Left kidney (tissue), 2 donors: ENCODE data around the gene SMARCA2. TPM values are rescaled to one million over a fixed set of nuclear protein-coding genes. Genes with fewer than 3 reads are reported as not detected.
A peak's percentile ranks its signal among the peaks of the same experiment; 100 is the strongest.

ENCODE experiments used
- DNase-seq: peaks from one replicate; pipeline ENCODE4 v3.0.0-alpha.2; 2013
- polyA plus RNA-seq: library from polyadenylated mRNA; unstranded; fragments of 120-200 nt; gene quantifications from one replicate; pipeline ENCODE4 v1.2.1, GENCODE V29; 2013; ENCODE audit not compliant: insufficient read length

SMARCA2 gene
- polyA plus RNA-seq, 1 donor, result 137 TPM

DNA sequence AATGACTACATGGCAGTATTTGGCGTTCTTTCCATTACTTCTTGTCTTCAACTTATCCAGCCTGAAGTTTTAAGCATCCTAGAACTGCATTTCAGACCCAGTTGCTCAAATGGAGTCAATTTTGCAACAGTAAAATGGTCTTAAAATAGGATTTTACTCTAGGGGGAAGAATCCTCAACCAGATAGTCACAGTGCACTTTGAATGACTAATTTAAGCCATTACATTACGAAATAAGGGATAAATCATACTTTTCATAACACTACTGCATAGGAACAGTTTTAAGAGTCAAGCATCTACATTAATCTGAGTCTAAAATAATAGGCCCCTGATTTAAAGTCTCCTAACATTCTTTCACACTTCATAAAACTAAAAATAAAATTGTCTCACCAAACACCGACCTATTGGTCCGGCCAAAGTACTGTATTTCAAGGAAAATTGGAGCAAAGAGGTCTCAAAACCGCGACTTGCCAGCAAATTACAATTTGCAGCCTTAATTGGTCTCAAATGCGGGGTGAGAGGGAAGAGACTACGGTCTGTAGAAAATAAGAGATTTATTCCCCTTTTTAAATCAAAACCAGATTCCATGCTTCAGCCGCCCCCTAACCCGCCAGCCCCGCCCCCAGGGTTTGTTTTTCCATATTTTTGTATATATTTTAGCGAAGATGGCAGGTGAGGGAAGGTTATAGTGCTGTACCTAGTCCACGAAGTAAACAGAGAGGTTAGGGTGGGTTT, 1.2 kb upstream of the SMARCA2 start:
- DNase-seq, result no peak

DNA sequence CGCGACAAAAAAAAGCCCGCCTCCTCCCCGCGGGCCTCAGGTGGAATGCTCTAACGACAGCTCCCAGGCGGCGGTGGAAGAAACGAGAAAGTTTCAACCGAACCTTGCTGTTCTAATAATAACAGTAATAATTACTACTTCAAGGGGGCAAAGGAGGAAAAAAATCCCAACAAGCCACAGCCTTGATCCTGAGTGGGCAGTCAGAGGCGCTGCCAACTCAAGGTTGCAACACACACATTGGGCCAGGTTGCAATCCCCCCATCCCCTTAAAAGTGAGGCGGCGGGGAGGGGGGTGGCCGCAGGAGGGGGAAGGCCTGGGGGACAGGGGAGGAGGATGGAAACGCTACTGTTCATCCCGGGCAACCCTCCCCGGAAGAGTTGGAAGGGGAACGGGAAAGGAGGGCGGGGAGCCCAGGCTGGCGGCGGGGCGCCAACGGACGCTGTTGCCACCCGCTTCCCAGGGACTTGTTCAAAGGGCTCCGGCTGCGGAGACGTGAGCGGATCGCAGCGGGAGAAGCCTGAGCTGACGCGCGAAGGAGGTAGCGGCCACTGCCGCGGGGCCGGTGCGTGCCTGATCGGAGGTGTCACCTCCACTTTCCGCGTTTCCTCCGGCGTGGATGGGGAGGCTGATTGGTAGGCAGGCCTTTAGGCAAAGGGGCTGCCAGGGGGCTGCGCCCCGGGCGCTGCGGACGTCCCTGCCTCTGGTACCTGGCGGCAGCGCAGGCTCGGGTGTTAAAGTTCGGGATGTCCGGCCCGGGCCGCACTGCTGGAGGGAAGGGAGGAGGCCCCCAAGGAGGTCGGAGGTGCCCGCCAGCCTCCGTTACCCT, 647 bp downstream of the SMARCA2 start:
- peak; percentile 34 for DNase-seq

DNA sequence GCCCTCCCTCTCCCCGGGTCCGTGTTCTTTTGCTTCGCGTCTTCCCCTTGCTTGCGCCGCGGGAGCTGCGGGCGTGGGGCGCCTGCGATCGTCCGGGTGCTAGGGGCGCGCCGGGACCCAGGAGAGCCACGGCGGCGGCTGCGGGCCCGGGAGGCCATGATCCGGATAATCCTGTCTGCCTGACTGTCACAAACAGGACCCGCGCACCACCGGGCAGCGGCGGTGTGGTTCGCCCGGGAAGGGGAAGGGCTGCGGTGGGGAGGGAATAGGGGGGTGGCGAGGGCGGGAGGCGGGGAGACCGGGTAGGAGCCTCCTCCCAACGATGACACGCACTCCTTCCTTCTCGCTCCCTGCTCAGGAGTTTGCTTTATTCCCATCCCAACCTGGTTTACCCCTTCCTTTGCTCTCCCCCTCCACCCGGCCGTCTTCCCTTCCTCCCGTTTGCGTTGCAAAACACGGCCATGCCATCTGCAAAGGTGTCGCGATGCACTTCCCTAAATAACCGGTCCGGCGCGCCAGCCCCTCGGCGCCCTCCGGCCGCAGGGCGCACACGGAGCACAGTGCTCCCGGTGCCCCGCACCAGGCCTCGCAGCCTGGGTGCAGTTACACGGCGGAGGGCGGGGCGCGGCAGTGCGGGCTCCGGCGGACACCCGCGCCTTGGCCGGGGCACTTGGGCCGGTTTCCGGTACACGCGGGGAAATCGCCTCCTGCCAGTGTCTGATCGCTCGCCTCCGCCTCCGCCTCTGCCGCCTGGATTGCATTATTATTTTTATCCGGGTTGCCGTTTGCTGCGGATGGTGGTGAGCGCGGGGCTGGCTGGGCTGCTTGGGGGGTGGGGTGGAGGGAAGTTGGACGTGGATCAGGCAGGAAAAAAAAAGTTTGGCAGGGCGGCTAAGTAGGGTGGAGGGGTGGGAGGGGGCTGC, 1.5 kb downstream of the SMARCA2 start:
- DNase-seq, result peak; percentile 55

DNA sequence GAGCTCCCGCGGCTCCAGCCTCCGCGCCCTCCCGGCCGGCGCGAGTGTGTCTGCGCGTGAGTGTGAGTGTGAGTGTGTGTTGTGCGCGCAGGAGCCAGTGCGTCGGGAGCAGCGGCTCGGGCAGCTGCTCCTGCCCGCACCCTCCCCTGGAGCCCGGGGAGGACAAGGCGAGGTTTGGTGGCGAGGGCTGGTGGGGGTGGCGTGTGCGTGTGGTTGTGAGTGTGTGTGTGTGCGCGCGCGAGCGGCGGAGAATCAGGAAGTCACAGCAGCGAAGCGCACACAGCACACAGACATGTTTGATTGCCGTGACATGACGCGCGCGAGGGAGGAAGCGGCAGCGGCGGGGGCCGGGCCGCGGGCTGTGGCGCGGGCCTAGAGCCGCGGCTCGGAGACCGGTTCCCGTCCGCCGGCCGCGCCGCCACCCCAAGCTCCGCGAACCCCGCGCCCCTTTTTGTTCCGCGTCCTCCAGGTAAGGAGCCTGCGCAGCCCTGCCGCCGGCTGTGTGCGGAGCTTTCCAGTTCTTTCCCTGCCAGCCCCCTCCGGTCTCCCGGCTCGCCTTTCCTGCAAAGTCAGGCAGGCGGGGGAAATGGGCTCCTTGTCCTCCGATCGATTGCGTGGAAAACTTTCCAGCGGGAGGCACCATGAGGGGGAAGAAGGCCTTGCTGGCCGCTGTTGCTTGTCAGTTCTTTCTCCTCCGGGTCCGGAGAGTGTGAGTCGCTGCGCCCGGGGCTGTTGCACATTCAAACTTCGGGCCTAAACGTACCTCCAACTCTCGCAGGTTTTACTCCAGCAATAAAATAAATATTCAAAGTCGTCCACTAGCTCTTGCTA, 2.4 kb downstream of the SMARCA2 start:
- DNase-seq, result peak; percentile 63

DNA sequence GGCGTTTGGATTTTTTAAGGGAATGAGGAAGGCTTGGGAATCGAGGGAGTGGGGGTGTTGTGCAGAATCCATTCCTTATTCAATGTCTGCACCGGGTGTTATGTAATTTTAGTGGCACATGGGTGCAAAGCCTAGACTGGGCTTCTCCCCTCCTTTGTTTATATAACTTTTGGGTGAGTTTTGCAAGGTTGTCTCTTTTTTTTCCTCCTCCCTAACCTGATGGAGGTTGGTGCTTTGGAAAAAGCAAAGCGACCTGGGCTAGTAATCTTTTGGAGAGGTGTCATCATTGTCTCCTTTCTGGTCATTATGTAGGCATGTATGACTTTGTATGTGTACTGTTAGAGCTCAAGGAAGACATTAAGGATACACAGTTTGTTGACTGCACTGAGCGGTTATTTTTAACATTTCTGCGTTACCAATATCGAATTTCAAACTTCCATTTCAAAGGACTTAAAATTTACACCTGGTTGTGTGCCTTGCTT, 3.1 kb downstream of the SMARCA2 start:
- no peak for DNase-seq

DNA sequence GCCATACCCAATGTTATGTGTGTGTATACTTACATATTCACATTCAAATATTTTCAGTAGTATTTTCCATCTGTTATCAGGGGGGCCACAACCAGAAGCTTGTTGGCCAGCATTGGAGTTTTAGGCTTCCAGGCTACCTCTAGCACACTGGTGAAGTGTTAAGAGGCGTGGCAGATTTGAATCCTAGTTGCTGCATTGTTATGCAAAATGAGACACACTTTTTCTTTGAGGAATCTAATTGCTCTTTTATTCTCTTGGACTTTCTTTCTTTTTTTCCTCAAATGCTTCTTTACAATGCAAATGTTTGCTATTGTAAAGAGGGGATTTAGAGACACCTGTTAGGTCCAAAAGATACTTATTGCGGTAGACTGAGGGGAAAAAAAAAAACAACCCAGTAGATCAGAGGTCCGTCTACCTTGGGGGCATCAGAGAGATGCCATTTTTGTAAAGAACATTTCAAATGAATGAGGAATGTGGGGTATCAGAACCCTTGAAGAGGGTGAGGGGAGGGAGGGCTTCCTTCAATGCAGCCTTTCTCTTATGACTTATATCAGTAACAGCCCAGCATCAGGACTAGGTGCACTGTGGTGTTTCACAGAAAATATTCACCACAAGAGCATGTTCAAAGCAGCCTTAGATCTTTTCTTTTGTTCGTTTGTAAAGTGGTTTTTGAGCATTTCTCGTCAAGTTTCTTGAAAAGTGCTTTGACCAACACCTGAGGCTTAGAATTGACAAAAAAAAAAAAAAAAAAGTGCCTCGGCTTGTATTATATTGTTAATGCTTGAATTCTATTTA, 3.8 kb downstream of the SMARCA2 start:
- DNase-seq, result no peak

DNA sequence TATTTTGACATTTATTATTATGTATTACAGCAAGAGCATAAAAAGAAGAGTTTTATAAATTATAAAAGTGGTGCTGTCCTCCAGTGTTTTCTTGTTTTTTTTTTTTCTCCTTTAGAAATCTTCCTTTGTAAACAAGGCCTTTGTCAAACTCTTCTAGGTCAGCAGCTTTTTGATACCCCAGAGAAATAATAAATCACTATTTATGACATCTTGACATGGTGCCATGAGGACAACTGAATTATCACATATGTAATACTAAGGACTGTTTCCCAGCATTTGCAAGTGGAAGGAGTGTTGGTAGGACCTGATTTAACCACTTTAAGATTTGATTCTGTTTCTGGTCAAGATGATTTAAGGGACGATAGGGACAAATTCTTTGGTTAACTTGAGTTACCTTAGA, 4.6 kb downstream of the SMARCA2 start:
- no peak for DNase-seq

DNA sequence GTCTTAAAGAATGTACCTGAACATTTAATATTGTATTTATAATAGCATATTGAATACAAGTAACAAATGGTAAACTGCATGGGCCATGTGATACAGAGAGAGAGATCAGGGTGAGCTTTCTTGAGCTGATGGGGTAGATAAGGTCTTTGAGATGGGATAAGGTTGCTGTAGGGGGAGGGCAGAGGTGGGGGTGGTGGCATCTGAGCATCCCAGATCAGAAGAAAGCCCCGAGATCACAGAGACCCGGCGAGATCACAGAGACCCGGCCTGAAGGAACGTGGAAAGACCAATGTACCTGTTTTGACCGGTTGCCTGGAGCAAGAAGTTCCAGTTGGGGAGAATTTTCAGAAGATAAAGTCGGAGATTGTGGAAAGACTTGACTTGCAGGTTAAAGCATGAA, 6.6 kb downstream of the SMARCA2 start:
- DNase-seq, result no peak

DNA sequence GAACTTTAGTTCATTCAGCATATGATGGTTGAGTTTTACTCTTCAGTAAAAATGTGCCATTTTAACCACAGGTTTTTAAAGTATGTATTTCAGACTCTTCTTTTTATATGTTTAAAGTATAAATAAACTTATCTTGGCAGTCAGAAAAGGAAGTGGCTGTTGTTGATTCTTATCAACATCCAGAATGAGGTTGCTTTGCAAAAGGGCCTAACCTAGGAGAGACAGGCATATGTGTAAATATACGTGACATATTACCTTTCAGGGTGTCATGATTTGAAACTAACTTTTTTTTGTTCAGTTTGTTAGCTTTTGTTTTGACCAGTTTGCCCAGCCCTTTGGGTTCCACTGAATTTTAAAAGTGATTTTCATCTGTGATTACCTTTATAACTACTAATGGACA, 7.4 kb downstream of the SMARCA2 start:
- DNase-seq, result no peak

DNA sequence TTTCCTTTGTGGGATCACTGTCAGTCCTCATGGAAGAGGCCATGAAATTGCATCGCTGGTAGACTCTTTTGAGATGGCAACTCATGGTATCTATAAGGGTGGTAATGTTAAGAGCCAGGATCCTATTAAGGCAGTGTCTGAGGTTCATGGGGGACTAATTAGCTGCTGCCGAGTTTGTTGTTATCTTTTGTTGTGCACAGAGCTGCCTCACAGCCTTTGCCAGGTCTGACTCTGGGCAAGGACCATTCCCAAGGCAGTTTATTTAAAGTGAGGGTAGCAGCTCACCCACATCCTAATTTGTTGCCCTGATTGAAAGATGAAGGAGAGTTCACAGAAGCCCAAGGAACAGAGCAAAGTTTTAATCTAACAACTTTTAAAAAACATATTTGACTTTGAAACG, 7.9 kb downstream of the SMARCA2 start:
- DNase-seq, result no peak

DNA sequence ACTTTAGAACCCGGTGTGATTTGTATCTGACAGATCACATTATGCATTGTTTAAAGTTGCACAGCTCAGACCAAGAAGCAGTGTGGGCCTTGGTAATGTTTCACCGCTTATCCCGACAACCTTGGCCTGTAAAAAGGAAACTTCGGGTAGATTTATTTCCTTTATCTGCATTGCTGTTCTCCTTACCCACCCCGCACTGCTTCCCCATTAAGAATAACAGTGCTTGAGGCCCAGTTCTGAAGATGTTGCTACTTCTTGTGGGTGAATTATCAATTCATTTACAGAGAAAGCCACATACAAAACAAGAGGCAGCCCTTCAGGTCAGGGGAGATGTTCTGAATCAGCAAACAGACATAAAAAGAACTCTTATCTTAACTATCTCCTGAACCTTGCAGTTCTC, 8.4 kb downstream of the SMARCA2 start:
- DNase-seq, result no peak

DNA sequence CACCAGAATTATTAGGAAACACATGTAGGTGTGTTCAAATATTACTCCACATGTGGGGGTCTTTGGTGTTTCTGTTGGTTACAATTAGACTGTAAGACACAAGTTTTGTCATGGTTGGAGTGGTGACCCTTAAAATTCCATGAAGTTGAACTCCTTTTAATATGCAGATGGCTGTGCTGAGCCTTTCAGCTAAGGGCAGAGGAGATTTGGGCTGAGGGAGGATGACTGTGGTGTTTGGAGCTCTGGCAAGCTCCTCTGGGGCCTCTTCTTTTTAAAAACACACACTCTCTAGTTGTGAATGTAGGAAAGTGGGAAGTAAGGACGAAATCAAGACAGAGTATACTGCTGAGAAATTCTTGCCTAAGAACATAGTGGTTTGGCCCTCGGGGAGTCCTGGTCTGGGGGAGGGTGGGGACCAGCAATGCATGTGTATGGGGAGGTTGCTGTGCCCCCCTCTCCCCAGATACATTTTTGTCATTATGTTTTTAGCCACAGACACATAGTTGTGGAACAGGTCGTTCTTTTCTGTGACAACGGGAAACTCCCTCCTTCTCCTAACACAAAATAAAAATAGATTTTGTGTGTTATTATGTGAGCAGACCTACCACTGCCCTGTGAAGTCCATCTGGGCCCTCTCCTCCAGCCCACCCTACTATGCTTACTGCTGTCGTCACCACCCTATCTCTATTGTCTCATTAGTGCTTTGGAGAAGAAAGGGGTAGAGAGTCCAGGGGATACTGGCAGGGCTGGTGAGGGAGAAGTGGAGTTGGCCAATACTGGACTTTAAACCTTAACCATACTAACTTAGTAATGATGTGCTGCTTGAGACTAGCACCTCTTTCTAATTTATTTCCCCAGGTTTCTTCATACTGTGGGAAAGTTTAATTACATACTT, 10.0 kb downstream of the SMARCA2 start:
- DNase-seq, result no peak

DNA sequence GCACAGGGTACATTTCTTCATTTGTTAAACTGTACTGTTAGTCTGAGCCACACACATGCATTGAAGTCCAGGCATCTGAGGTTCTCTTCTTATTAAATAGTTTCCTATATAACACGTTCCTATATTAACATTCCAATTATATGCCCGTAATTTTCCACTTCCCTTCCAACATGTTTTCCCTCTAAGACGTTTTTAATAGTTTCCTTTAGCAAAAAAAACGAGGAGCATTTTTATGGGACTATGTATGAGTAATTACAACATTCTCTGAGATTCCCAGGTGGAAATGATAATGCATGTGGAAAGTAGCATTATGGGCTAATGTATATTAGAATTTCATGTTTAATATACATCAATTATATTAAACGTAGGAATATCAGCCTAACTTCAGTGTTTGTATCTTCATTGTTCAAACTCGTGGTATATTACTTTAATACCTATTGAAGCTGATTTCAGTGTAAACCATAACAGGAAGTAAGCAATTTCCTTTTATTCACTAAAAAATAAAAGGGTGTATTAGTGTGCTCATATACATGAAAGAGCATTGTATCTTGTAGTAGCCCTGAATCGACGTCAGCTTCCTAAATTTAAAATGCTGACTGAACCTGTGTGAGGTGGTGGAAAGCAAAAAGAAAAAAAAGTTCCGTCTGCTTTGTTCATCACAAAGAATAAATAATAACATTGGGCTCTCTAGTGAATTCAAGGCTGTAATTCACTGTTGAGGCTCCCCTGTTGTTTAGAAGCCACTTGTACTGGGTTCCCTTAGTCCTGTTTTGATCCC, 11.3 kb downstream of the SMARCA2 start:
- no peak for DNase-seq

DNA sequence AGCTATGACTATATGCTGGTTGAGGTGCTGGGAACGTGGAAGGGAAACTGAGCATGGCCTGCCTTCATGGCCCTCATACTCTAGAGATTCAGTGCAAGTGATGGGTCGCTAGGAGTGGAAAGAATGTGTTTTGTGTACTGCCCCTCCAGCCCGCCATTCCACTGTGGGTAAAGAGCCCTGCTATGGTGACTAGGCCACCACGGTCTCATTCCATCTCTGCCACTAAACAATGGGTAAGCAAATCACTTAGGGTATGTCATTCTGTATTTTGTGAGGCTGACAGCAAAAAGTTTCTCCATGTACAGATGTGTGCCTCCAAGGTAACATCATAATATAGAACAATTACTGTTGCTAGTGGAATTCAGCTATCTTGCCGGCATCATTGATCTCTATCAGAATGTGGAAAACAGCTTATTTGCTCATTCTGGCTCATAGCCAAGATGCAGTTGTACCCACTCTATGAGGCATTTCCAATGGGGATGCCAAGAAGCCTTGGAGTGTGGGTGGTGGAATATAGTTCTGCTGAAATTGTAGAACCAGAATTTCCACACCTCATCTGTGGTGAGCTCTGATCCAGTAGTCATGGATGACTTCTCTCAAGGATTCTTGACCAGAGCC, 12.5 kb downstream of the SMARCA2 start:
- no peak for DNase-seq

DNA sequence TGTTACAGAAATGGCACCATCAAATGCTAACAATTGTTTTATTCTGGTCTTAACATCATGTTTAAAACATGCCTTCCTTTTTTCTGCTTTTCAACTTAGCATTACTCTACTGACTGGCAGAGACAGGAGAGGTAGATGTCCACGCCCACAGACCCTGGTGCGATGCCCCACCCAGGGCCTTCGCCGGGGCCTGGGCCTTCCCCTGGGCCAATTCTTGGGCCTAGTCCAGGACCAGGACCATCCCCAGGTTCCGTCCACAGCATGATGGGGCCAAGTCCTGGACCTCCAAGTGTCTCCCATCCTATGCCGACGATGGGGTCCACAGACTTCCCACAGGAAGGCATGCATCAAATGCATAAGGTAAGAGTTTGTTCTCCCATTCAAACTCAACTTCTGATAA, 13.7 kb downstream of the SMARCA2 start:
- DNase-seq, result no peak

DNA sequence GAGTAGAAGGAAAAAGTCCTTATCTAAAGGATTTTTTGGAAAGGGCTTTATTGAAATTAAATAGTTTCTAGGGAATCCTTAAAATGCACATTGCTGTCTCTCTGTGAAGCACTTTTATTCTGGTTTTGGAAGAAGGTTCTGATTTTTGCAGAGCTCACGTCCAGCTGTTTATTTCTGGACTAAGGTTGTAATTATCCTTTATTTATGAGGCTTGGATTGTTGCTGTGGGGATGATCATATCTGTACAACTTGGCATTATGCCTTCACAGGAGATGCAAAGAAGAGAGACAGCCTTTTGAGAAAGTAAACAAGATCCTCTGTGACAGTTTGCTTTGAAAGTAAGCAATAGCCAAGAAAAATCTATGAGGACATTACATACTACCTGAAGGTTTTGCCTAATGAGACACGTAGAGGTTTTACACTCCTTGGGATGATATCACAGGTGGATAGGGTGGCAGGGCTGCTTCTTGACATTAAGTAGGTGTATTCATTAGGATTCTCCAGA, 14.6 kb downstream of the SMARCA2 start:
- DNase-seq, result no peak

DNA sequence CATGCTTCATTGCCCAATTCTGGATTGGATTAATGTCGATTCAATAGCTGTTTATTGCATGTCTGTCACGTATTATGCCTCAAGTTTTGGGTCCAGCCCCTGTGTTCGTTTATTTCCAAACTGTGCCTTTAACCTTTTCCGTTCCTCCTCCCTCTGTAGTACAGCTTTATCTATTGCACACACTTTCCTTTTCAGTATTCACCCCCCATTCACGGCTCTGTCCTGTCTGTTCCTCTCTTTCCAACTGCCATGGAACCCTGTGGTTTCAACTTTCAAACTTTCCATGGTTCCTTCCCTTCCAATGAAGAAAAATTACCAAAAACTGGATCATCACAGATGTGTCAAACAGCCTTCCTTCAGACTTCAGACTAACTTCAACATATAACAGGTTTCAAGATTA, 17.1 kb downstream of the SMARCA2 start:
- no peak for DNase-seq

DNA sequence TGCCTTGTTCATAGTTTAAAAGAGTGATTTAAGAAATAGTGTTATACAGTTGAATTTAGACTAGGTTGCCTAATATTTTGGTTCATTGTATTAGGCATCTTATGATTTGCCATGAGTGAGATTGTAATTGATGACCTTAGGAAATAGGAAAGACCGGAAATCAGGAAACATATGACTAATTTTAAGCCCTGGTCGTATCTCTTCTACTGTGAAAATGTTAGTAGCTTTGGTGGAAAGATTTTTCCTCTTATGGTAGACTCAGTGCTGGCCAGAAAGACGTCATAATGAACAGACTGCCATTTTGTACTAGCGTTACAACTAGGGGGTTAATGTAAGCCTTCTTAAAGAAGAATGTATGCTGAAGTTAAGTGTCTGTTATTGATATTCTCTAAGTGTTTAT, 21.7 kb downstream of the SMARCA2 start:
- no peak for DNase-seq
